ENCODE measurements around the gene PPP2R1B. TPM values are rescaled to one million over a fixed set of nuclear protein-coding genes. Genes with fewer than 3 reads are reported as not detected.

Gene PPP2R1B
- total and polyA plus RNA-seq, 2 donors (not counting 3 experiments of a cell fraction or from before 2014, with no cell fraction given), result 18.0 to 50.8 TPM

GRCh38 chr11:111696556-111696955 lies 69.6 kb downstream of the PPP2R1B start:
- FAIRE-seq (no peak), DNase-seq (ENCODE audit: low read depth, low spot score) (no peak)
- no peaks in the 10 kb centered on the region for H4K20me1 ChIP-seq (replicated peaks; ENCODE audit: control insufficient read depth, extremely low read depth, insufficient read depth, low read length)
- no peak overlapping the region for H3K27ac ChIP-seq (ENCODE audit: insufficient read depth, low read depth, low read length)
- TF ChIP-seq FOS (IDR thresholded peaks at IDR 0.05; ENCODE audit: borderline replicate concordance, insufficient read depth, low read length), result no peak
- no peak for TF ChIP-seq MYC (IDR thresholded peaks at IDR 0.05; ENCODE audit: low read depth, low read length)
- no peak for TF ChIP-seq EZH2 (IDR thresholded peaks at IDR 0.05; ENCODE audit: borderline replicate concordance, low read depth, low read length, severe bottlenecking)
- no peak for TF ChIP-seq POLR2AphosphoS5 (IDR thresholded peaks at IDR 0.05; ENCODE audit: insufficient read depth, low read depth, low read length)
- TF ChIP-seq POLR2A (IDR thresholded peaks at IDR 0.05; ENCODE audit: low read depth, low read length), result no peak
- no peak for TF ChIP-seq JUN (IDR thresholded peaks at IDR 0.05; ENCODE audit: borderline replicate concordance, insufficient read depth, insufficient read length, low read depth)
- no peak for TF ChIP-seq CTCF (IDR thresholded peaks at IDR 0.05; ENCODE audit: extremely low read depth in 1 of 2, insufficient read depth in 1 of 2, low read depth in 1 of 2, low read length in 2 of 2)
- TF ChIP-seq, protein P1, sequence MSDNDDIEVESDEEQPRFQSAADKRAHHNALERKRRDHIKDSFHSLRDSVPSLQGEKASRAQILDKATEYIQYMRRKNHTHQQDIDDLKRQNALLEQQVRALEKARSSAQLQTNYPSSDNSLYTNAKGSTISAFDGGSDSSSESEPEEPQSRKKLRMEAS (IDR thresholded peaks at IDR 0.05; ENCODE audit: insufficient read depth, insufficient read length), result no peak
- TF ChIP-seq GATA2 (IDR thresholded peaks at IDR 0.05; ENCODE audit: insufficient read depth, insufficient read length, low read depth, low read length), result no peak
- intact Hi-C loops (cut with micrococcal nuclease), result no loop called here
- no TSS peak for BruUV-seq (replicated peaks)
- no peak overlapping the region for H2AFZ ChIP-seq (ENCODE audit: low read depth, low read length)
- no peaks in the 10 kb centered on the region for H3K27me3 ChIP-seq (ENCODE audit: control insufficient read depth in 2 of 2, insufficient read depth in 2 of 2, low read length in 2 of 2)
- H3K79me2 ChIP-seq (ENCODE audit: control insufficient read depth, insufficient read depth, low read length), result no peaks in the 10 kb centered on the region
- no peak overlapping the region for H3K4me3 ChIP-seq (replicated peaks in 1 of 3; ENCODE audit: insufficient read depth in 1 of 3, low read depth in 1 of 3, low read length in 3 of 3)
- dilution Hi-C loops (cut with MboI; ENCODE audit: extremely low pct_ligation_motif_present, low sequenced_read_pairs), result no loop called here
- H3K9ac ChIP-seq (replicated peaks; ENCODE audit: extremely low read depth, insufficient read depth, low read length), result no peak overlapping the region
- H3K36me3 ChIP-seq (ENCODE audit: control insufficient read depth in 2 of 2, extremely low read depth in 1 of 2, insufficient read depth in 2 of 2, low read length in 2 of 2), result no peaks in the 10 kb centered on the region
- no peaks in the 10 kb centered on the region for H3K4me1 ChIP-seq (ENCODE audit: control insufficient read depth, extremely low read depth, insufficient read depth, low read length)
- H3K9me1 ChIP-seq (replicated peaks; ENCODE audit: control insufficient read depth, extremely low read depth, insufficient read depth, low read length), result no peaks in the 10 kb centered on the region
- no peaks in the 10 kb centered on the region for H3K9me3 ChIP-seq (replicated peaks; ENCODE audit: control insufficient read depth, insufficient read depth, low read length)
- H3K4me2 ChIP-seq (ENCODE audit: insufficient read depth, low read length), result no peak overlapping the region
- POLR2A ChIA-PET, result no interaction called here
- CTCF ChIA-PET, result interaction anchor here (1.8 kb wide), 1 partner anchor 81 kb away, joined by 5 read pairs; no protein-coding TSS in a partner anchor
